ENCODE results near the gene TOE1.
A peak's percentile ranks its signal among the peaks of the same experiment; 100 is the strongest.
"Not testable (repeated sequence)": the region's sequence is repeated elsewhere in the genome, so short reads cannot be mapped to it uniquely, and the experiment has no call there.

The TOE1 gene

DNA sequence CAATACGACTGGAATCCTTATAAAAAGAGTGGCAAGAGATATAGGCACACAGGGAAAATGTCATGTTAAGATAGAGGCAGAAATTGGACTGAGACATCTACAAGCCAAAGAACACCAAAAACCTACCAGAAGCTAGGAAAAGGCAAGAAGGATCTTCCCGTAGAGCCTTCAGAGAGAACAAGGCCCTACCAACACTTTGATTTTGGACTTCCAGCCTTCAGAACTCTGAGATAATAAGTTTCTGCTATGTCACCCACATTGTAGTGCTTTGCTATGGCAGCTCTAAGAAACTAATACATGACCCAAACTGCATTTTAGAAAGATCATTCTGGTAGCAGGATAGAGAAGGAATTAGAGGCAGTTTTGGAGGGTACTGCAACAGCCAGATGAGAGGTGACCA, 24.3 kb downstream of the TOE1 start:
- TF ChIP-seq POLR2A (IDR thresholded peaks at IDR 0.05; ENCODE audit: low read depth, low read length) (no peak), POLR2AphosphoS5 (IDR thresholded peaks at IDR 0.05; ENCODE audit: low read depth, low read length) (no peak), TAF1 (IDR thresholded peaks at IDR 0.05; ENCODE audit: borderline replicate concordance, low read depth, low read length) (no peak)
- FAIRE-seq: no peak
- no peak for DNase-seq (ENCODE audit: insufficient read length)

DNA sequence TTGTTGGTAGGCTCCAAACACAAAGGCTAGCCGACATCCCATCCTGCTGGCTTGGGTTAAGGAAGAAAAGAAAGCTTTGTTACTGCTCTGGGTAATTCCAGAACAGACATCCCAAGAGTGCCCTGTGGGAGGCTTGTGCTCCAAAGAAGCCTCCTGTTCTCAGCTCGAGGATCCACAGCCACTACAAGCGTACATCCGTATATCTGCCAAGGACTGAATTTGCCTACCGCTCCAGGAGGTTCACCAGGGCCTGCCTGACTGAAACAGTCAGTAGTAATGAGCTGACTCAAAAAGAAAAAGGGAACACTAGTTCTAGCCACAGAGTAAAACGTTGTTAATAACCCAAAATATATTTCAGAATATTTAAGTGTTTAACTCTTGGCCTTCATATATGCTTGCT, 25.1 kb downstream of the TOE1 start:
- FAIRE-seq (peak; percentile 94), DNase-seq (ENCODE audit: insufficient read length) (no peak)
- TF ChIP-seq POLR2A (IDR thresholded peaks at IDR 0.05; ENCODE audit: low read depth, low read length): no peak
- no peak for TF ChIP-seq POLR2AphosphoS5 (IDR thresholded peaks at IDR 0.05; ENCODE audit: low read depth, low read length)
- TF ChIP-seq TAF1 (IDR thresholded peaks at IDR 0.05; ENCODE audit: borderline replicate concordance, low read depth, low read length): no peak

DNA sequence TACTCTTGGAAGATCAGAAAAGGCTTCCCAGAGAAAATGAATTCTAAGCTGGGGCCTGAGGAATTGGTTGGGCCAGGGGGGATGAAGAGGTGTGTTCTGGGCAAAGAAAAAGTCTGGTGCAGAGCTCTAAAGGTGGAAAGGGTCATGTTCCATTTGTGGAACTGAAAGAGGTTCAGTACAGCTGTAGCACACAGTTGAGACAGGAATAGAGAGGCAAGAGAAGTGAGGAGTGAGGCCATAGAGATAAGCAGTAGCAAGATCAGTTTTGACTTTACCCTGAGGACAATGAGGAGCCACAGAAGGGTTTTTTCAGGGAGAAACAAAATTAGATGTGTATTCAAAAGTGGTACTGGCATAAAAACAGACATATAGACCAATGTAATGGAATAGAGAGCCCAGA, 30.6 kb downstream of the TOE1 start:
- TF ChIP-seq POLR2A (IDR thresholded peaks at IDR 0.05; ENCODE audit: low read depth, low read length) (no peak), POLR2AphosphoS5 (IDR thresholded peaks at IDR 0.05; ENCODE audit: low read depth, low read length) (no peak), TAF1 (IDR thresholded peaks at IDR 0.05; ENCODE audit: borderline replicate concordance, low read depth, low read length) (no peak)
- no peak for DNase-seq (ENCODE audit: insufficient read length)
- FAIRE-seq: peak; percentile 95

DNA sequence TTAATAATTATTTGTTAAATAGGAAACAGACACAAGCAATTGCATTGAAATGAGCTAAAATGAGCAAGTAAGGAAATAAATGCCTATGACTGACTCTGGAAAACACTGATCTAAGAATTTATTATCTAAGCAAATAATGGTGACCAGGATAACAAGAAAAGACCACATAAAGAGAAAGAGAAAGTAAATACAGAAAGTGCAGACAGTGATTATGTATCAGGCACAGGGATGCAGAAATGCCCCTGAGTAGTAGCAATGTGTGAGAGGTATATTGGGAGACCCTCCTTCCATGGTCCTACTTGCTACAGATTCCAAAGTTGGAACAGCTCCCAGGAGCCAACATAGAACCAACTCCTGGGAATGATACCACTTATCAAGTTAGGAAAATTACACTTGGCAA, 33.6 kb downstream of the TOE1 start:
- DNase-seq (ENCODE audit: insufficient read length) (no peak), FAIRE-seq (peak; percentile 21)
- TF ChIP-seq TAF1 (IDR thresholded peaks at IDR 0.05; ENCODE audit: borderline replicate concordance, low read depth, low read length) (no peak), POLR2AphosphoS5 (IDR thresholded peaks at IDR 0.05; ENCODE audit: low read depth, low read length) (no peak), POLR2A (IDR thresholded peaks at IDR 0.05; ENCODE audit: low read depth, low read length) (no peak)

DNA sequence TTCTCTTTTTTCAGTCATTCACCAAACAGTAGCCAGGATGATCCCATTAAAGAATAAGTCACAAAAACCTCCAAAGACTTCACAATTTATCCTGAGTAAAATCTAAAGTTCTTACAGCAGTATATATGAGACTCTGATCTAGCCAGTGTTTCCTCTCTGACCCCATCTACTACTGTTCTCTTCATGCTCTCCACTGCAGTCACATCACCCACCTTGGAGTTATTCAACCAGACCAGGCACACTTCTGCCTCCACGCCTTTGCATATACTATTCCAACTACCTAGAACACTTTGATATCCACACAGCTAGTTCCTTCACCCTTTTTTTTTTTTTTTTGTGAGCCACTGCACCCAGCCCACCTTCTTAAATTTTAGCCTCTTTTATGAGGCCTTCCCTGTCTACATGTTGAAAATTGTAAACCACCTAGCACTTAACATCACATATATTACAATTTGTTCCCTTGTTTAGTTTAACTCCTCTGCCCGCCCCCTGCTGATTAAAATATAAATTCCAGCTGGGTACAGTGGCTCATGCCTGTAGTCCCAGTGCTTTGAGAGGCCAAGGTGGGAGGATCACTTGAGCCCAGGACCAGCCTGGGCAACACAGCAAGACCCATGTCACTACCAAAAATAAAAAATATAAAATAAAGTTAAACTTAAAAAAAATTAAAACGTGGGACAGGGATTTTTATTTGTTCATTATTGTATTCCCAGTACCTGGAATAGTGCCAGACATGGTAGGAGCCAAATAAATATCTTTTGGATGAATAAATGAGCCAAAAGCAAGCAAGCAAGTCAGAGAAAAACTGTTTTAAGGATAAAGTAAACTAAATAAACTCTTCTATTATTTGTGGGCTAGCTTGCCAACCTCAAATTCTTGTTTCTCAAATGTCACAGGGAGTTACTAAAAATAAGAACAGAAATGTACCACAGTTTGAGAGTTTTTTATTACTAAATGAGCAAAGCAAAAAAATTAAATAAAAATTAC, 35.4 kb downstream of the TOE1 start:
- TF ChIP-seq POLR2A (IDR thresholded peaks at IDR 0.05; ENCODE audit: low read depth, low read length) (no peak), POLR2AphosphoS5 (IDR thresholded peaks at IDR 0.05; ENCODE audit: low read depth, low read length) (no peak), TAF1 (IDR thresholded peaks at IDR 0.05; ENCODE audit: borderline replicate concordance, low read depth, low read length) (no peak)
- FAIRE-seq: peak; percentile 50
- no peak for DNase-seq (ENCODE audit: insufficient read length)

DNA sequence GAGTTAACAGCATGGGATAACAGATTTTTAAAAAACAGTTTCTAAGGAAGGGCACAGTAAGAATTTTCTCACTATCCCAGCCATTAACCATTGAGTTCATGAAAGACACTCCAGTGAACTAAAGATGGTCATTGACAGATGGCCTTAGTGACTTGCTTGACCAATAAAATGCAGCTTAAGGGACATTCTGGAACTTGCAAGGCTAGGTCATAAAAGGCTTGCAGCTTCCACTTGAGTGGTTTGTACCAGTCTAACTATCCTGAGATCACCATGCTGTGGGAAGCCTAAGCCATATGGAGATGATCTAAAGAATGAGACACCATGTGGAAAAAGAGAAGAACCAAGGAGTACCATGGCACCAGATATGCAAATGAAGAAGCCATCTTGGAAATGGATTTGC, 38.2 kb downstream of the TOE1 start:
- FAIRE-seq: no peak
- DNase-seq (ENCODE audit: insufficient read length): no peak
- TF ChIP-seq POLR2A (IDR thresholded peaks at IDR 0.05; ENCODE audit: low read depth, low read length) (no peak), POLR2AphosphoS5 (IDR thresholded peaks at IDR 0.05; ENCODE audit: low read depth, low read length) (no peak), TAF1 (IDR thresholded peaks at IDR 0.05; ENCODE audit: borderline replicate concordance, low read depth, low read length) (no peak)

DNA sequence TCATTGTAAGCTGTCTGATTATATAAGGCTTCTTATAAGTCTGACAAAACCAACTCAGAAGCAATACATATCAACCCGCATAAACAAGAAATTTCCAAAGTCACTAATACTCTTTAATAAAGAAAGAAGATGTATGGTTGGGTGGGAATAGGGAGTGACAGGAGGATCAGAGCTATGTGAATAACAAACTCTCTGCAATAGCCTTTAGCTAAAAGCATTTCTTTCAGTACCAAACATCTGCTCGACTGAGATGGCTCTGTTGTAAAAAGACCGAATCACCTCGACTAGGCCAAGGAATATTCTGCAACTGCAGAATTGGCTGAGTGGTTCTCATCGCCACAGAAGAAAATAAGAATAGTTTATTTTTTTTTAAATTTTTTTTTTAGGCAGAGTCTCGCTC, 39.6 kb downstream of the TOE1 start:
- no peak for DNase-seq (ENCODE audit: insufficient read length)
- FAIRE-seq: no peak
- TF ChIP-seq POLR2AphosphoS5 (IDR thresholded peaks at IDR 0.05; ENCODE audit: low read depth, low read length) (no peak), TAF1 (IDR thresholded peaks at IDR 0.05; ENCODE audit: borderline replicate concordance, low read depth, low read length) (no peak), POLR2A (IDR thresholded peaks at IDR 0.05; ENCODE audit: low read depth, low read length) (no peak)

DNA sequence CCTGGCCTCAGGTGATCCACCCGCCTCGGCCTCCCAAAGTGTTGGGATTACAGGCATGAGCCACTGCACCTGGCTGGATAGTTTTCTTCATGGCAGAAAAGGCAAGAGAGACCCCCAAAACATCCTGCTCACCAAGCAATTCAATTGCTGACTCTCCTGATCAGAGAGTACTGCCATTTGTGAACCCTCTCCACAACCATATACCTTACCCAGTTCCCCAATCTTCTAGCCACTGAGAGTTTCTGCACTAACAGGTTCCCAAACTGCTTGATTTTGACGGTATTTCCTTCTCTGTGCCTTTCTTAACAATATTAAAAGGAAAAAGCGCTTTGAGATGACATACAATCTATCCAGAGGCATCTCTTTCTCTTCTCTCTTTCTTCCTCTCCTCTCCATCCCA, 40.2 kb downstream of the TOE1 start:
- DNase-seq (ENCODE audit: insufficient read length) (no peak), FAIRE-seq (no peak)
- TF ChIP-seq POLR2A (IDR thresholded peaks at IDR 0.05; ENCODE audit: low read depth, low read length) (no peak), TAF1 (IDR thresholded peaks at IDR 0.05; ENCODE audit: borderline replicate concordance, low read depth, low read length) (no peak), POLR2AphosphoS5 (IDR thresholded peaks at IDR 0.05; ENCODE audit: low read depth, low read length) (no peak)

DNA sequence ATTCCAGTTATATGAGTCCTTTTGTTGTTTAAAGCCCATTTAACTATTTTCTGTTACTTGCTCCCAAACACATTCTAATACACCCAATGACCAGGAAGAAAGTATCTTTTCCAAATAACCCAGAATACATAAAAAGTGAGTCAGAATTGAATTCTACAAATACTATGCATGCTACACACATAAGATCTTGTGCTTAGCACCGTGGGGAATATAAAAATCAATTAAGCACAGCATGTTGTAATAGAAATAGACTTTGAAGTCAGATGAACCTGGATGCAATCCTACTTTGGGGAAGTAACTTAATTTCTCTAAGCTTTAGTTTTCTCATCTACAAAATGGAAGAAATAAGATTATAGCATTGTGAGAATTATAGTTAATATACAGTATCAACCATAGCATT, 40.8 kb downstream of the TOE1 start:
- TF ChIP-seq POLR2A (IDR thresholded peaks at IDR 0.05; ENCODE audit: low read depth, low read length): no peak
- no peak for TF ChIP-seq TAF1 (IDR thresholded peaks at IDR 0.05; ENCODE audit: borderline replicate concordance, low read depth, low read length)
- no peak for TF ChIP-seq POLR2AphosphoS5 (IDR thresholded peaks at IDR 0.05; ENCODE audit: low read depth, low read length)
- DNase-seq (ENCODE audit: insufficient read length) (no peak), FAIRE-seq (no peak)

DNA sequence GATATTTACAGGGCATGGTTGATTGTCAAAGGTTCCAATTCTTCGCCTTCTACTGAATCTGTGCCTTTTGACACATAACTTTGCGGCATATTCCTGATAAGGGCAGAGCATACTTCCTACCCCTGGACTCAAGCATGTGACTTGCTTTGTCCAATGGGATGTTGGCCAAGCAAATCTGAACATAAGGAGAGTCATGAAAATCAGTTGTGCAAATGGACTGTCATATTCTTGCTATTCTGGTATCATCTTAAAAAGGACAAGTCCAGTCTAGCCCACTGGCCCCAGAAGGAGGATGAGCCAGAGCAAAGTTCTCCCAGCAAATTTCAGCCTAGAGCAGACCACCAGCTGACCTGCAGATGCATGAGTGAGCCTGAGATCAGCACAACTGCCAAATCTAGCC, 41.3 kb downstream of the TOE1 start:
- FAIRE-seq: no peak

DNA sequence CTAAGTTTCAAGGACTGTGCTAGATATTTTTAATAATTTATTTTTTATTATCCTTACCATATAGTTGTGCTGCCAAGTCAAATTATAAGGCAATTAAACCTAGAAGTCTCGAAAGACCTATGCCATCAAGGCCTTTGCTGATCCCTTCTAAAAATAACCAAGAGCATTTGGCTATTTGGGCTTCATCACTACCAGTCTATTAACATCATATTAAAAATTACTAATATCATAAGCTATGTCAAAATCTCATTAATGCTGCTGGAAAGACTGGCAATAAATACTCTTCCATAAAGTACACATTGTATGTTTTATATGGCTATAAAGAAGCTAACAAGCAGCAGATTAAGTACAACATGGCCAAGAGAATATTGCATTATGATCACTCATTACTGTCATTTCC, 43.2 kb downstream of the TOE1 start:
- DNase-seq (ENCODE audit: insufficient read length) (no peak), FAIRE-seq (no peak)
- TF ChIP-seq POLR2AphosphoS5 (IDR thresholded peaks at IDR 0.05; ENCODE audit: low read depth, low read length): no peak
- no peak for TF ChIP-seq TAF1 (IDR thresholded peaks at IDR 0.05; ENCODE audit: borderline replicate concordance, low read depth, low read length)
- no peak for TF ChIP-seq POLR2A (IDR thresholded peaks at IDR 0.05; ENCODE audit: low read depth, low read length)

More for the DNA sequence above, 41.3 kb downstream of the TOE1 start:
- no peak for TF ChIP-seq POLR2AphosphoS5 (IDR thresholded peaks at IDR 0.05; ENCODE audit: low read depth, low read length)
- TF ChIP-seq POLR2A (IDR thresholded peaks at IDR 0.05; ENCODE audit: low read depth, low read length): no peak
- no peak for TF ChIP-seq TAF1 (IDR thresholded peaks at IDR 0.05; ENCODE audit: borderline replicate concordance, low read depth, low read length)
- DNase-seq (ENCODE audit: insufficient read length): no peak

DNA sequence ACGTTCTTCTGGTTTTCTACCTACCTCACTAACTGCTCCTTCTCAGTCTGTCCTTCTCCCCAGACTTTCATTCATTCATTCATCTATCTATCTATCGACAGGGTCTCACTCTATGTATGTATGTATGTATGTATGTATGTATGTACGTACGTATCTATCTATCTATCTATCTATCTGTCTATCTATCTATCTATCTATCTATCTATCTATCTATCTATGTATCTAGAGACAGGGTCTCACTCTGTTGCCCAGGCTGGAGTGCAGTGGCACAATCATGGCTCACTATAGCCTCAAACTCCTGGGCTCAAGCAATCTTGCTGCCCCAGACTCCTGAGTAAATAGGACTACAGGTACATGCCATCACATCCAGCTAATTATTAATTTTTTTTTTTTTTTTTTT, 44.2 kb downstream of the TOE1 start:
- DNase-seq (ENCODE audit: insufficient read length); FAIRE-seq: not testable (repeated sequence)
